ENCODE results near the gene TIAM2.

Gene TIAM2

DNA sequence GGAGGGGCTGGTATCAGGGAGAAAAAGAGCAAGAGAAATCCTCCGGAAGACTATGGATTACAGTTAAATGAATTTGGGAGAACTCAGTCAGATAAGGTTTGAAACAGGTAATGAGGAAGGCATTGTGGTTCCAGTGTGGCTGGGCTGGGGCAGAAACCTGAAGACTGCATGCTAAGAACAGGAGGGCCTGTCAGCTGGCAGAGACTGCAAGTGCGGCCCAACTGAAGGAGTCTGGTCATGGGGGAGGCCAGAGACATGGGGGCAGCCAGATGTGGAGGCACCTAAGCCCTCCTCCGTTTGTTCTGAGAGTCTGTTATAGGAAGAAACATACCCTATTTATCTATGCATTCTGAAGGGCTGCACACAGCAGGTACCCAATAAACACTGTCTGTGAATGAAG is 302.6 kb downstream of the TIAM2 start:
- no peak for DNase-seq (ENCODE audit: low read depth)

DNA sequence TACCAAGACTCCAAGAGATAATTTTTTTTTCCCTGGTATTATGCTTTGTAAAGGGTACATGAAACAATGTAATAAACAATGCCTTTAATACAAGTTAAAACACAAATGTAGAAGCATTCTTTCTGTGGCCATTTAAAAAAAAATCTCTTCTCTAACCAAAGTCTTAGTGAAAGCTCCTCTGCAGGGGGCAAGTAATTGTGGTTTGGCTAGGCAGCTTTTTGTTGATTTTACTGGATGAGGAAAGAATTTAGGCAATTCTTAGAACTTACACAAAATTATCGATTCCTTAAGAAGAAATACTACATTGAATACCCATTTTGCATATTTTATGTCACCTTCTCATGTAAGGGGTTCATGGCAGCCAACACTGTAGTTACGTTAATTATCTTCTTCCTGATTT is 306.8 kb downstream of the TIAM2 start:
- DNase-seq (ENCODE audit: low read depth) = no peak

DNA sequence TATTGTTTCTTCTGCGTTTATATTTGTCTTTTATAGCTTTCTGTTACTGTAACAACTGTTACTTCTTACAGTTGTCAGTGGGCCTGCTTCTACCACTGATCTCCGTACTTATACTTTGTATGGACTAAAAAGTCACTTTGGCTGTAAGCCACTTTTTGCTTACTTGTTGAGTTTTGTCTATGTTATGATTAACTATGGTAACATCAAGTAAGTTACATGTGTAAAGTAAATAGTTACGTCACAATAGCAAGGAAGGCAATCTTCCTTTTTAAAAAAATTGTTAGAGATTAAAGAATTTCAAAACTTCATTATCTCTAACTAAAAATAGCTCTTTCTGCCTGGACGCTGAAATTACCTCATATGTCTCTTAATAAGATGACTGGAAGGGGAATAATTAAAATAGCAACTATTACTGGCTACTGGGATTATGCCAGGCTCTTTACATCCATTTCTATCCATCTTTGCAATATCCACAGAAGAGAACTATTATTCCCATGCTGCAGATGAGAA is 308.3 kb downstream of the TIAM2 start:
- DNase-seq (ENCODE audit: low read depth) = no peak

DNA sequence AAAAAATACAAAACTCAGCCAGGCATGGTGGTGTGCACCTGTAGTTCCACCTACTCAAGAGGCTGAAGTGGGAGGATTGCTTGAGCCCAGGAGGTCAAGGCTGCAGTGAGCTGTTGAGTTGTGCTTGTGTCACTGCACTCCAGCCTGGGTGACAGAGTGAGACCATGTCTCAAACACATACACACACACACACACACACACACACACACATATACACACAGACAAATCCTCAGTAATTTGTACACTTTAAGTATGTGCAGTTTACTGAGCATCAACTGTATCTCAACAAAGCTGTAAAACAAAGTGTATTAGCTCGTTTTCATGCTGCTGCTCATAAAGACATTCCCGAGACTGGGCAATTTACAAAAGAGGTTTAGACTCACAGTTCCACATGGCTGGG is 311.8 kb downstream of the TIAM2 start:
- DNase-seq (ENCODE audit: low read depth) = no peak
